Mesothelial cell of epicardium (in vitro differentiated cells): Measurements from ENCODE around the gene TRPC3. TPM values are rescaled to one million over a fixed set of nuclear protein-coding genes. Genes with fewer than 3 reads are reported as not detected.

Experiments used
- DNase-seq, 2 experiments: peaks; one replicate each; pipeline ENCODE4 v3.0.0; 2021; ENCODE audit warnings: low spot score in 2 of 2; ENCODE audit not compliant: unreplicated experiment in 2 of 2
- H3K27ac Mint-ChIP-seq: 2 replicates; pipeline ENCODE4 v1.8.0; 2021; ENCODE audit warnings: mixed read lengths
- H3K27me3 Mint-ChIP-seq: 2 replicates; pipeline ENCODE4 v1.8.0; 2021; ENCODE audit warnings: low read depth, mixed read lengths
- H3K36me3 Mint-ChIP-seq: 2 replicates; pipeline ENCODE4 v1.8.0; 2021; ENCODE audit warnings: mixed read lengths
- H3K4me1 Mint-ChIP-seq: 2 replicates; pipeline ENCODE4 v1.8.0; 2021; ENCODE audit warnings: mixed read lengths
- H3K4me3 Mint-ChIP-seq: 2 replicates; pipeline ENCODE4 v1.8.0; 2021; ENCODE audit warnings: mild to moderate bottlenecking, moderate library complexity, mixed read lengths
- H3K9me3 Mint-ChIP-seq: 2 replicates; pipeline ENCODE4 v1.8.0; 2021; ENCODE audit warnings: mixed read lengths
- total RNA-seq: library from RNA; stranded (reverse); gene quantifications from 3 replicates; pipeline ENCODE4 v1.2.1, GENCODE V29; 2021
- TF ChIP-seq, protein P1 (sequence below): fragments of 200-600 bp; sonication (generic); IDR thresholded peaks from one replicate; pipeline ENCODE4 v1.5.0; 2021; ENCODE audit warnings: antibody characterized with exemption; ENCODE audit not compliant: unreplicated experiment

TRPC3 gene
- total RNA-seq: 0.18 to 0.34 TPM (median 0.29 TPM) in 3 replicates

- Mint-ChIP-seq H3K27me3 (peaks cover 87% of the 10 kb centered on the region), H3K4me3 (peak within 1 kb of the TSS; percentile 67), H3K9me3 (no peaks in the 10 kb centered on the region), H3K4me1 (peaks cover 10% of the 10 kb centered on the region), H3K36me3 (no peaks in the 10 kb centered on the region), H3K27ac (no peak within 1 kb of the TSS)
- TF ChIP-seq, protein P1, sequence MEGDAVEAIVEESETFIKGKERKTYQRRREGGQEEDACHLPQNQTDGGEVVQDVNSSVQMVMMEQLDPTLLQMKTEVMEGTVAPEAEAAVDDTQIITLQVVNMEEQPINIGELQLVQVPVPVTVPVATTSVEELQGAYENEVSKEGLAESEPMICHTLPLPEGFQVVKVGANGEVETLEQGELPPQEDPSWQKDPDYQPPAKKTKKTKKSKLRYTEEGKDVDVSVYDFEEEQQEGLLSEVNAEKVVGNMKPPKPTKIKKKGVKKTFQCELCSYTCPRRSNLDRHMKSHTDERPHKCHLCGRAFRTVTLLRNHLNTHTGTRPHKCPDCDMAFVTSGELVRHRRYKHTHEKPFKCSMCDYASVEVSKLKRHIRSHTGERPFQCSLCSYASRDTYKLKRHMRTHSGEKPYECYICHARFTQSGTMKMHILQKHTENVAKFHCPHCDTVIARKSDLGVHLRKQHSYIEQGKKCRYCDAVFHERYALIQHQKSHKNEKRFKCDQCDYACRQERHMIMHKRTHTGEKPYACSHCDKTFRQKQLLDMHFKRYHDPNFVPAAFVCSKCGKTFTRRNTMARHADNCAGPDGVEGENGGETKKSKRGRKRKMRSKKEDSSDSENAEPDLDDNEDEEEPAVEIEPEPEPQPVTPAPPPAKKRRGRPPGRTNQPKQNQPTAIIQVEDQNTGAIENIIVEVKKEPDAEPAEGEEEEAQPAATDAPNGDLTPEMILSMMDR: no peak
- peak in 1 of 2 experiments; percentile 65 for DNase-seq
Observed at GRCh38 chr4:121951521-121952110, at the start of gene TRPC3. Gene TRPC3 (minus strand): TSS chr4:121952060. CDS start chr4:121951680, 380 bp downstream.

- Mint-ChIP-seq H3K9me3 (no peaks in the 10 kb centered on the region), H3K27ac (no peak overlapping the region), H3K4me3 (no peak overlapping the region), H3K4me1 (no peaks in the 10 kb centered on the region), H3K27me3 (peaks cover 54% of the 10 kb centered on the region), H3K36me3 (no peaks in the 10 kb centered on the region)
- TF ChIP-seq, protein P1: no peak
- no peak for DNase-seq
Observed at GRCh38 chr4:122000849-122001248, 49.0 kb upstream of the TRPC3 start.

GRCh38 chr4:121998024-121998423 lies 46.2 kb upstream of the TRPC3 start:
- TF ChIP-seq, protein P1: no peak
- no peak for DNase-seq
- Mint-ChIP-seq H3K27ac (no peak overlapping the region), H3K4me3 (no peak overlapping the region), H3K9me3 (no peaks in the 10 kb centered on the region), H3K4me1 (peaks cover 4% of the 10 kb centered on the region), H3K36me3 (no peaks in the 10 kb centered on the region), H3K27me3 (peaks cover 64% of the 10 kb centered on the region)

GRCh38 chr4:121995790-121996537 lies 44.1 kb upstream of the TRPC3 start:
- TF ChIP-seq, protein P1: no peak
- H3K36me3 Mint-ChIP-seq: no peaks in the 10 kb centered on the region
- H3K4me1 Mint-ChIP-seq: peaks cover 4% of the 10 kb centered on the region
- no peak for DNase-seq
- H3K9me3 Mint-ChIP-seq: no peaks in the 10 kb centered on the region
- no peak overlapping the region for H3K4me3 Mint-ChIP-seq
- H3K27me3 Mint-ChIP-seq: peaks cover 62% of the 10 kb centered on the region
- no peak overlapping the region for H3K27ac Mint-ChIP-seq

DNA sequence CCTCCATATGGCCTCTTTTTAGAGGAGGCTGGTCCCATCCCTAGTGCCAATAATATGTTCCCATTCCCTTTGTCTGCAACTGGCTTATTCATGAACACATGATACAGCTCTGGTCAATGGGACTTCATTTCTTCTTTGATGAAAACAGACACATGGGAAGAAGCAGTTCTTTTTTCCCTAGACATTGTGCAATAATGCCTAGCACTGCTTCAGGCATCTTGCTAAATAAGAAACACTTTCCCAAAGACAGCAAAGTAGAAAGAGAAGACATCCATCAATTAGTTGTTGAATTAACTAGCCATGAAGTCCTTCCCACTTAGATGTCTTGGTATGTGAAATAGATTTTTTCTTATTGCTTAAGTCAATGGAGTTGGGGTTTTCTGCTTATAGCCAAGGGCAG lies 40.1 kb upstream of the TRPC3 start:
- no peak for DNase-seq
- Mint-ChIP-seq H3K27me3 (peaks cover 65% of the 10 kb centered on the region), H3K4me1 (peaks cover 4% of the 10 kb centered on the region), H3K4me3 (no peak overlapping the region), H3K27ac (no peak overlapping the region), H3K9me3 (no peaks in the 10 kb centered on the region), H3K36me3 (no peaks in the 10 kb centered on the region)
- TF ChIP-seq, protein P1: no peak
